ENCODE data around the gene DMD. TPM values are rescaled to one million over a fixed set of nuclear protein-coding genes. Genes with fewer than 3 reads are reported as not detected.

DMD gene
- total and polyA plus RNA-seq, 2 of the 8 experiments (the other 6 are each of a cell fraction or from before 2014, with no cell fraction given), result 4.8 to 7.4 TPM

GRCh38 chrX:32126997-32127396 is 1084.4 kb downstream of the DMD start:
- H4K20me1 ChIP-seq (replicated peaks in 1 of 2; ENCODE audit: control insufficient read depth in 1 of 2, insufficient read depth in 2 of 2, low read length in 2 of 2), result no peaks in the 10 kb centered on the region
- H3K56ac ChIP-seq (replicated peaks; ENCODE audit: insufficient read length, low read depth, low read length), result no peak overlapping the region
- H2BK5ac ChIP-seq (ENCODE audit: low read depth, low read length), result no peak overlapping the region
- H3K9me3 ChIP-seq (ENCODE audit: insufficient read depth in 2 of 2, low read depth in 1 of 2, low read length in 1 of 2), result no peaks in the 10 kb centered on the region
- no peak overlapping the region for H3K4ac ChIP-seq (replicated peaks; ENCODE audit: insufficient read length, low read depth, low read length)
- TF ChIP-seq SUZ12 (IDR thresholded peaks at IDR 0.05; ENCODE audit: low read length), result no peak
- no peak for TF ChIP-seq RFX5 (IDR thresholded peaks at IDR 0.05; ENCODE audit: borderline replicate concordance, low read depth, low read length)
- no peak for TF ChIP-seq CTCF (IDR thresholded peaks at IDR 0.05; ENCODE audit: control extremely low read depth in 1 of 3, insufficient read depth in 1 of 3, low read depth in 1 of 3, low read length in 3 of 3)
- TF ChIP-seq NANOG (IDR thresholded peaks at IDR 0.05; ENCODE audit: insufficient read depth, low read depth, low read length, poor library complexity, severe bottlenecking), result no peak
- no peak for TF ChIP-seq RXRA (IDR thresholded peaks at IDR 0.05; ENCODE audit: insufficient read depth, low read depth, low read length)
- no peak for TF ChIP-seq SP4 (IDR thresholded peaks at IDR 0.05; ENCODE audit: low read length)
- TF ChIP-seq TBP (IDR thresholded peaks at IDR 0.05; ENCODE audit: low read depth, low read length), result no peak
- TF ChIP-seq JUN (IDR thresholded peaks at IDR 0.05; ENCODE audit: low read depth, low read length), result no peak
- TF ChIP-seq POLR2AphosphoS5 (IDR thresholded peaks at IDR 0.05; ENCODE audit: low read depth, low read length), result no peak
- H4K91ac ChIP-seq (replicated peaks; ENCODE audit: insufficient read length, low read length), result no peak overlapping the region
- H4K8ac ChIP-seq (ENCODE audit: extremely low read depth, insufficient read depth, low read length), result no peak overlapping the region
- H3K79me2 ChIP-seq (ENCODE audit: control insufficient read depth in 1 of 2, insufficient read depth in 2 of 2, low read length in 2 of 2), result no peaks in the 10 kb centered on the region
- H2AK5ac ChIP-seq (ENCODE audit: low read depth, low read length), result no peak overlapping the region
- H2BK12ac ChIP-seq (ENCODE audit: low read depth, low read length), result no peak overlapping the region
- H3K9ac ChIP-seq (replicated peaks in 1 of 4; ENCODE audit: extremely low read depth in 1 of 4, low read depth in 3 of 4, low read length in 3 of 4), result no peak overlapping the region
- H2BK20ac ChIP-seq (ENCODE audit: low read length), result no peak overlapping the region
- no peak overlapping the region for H3K23ac ChIP-seq (ENCODE audit: insufficient read length)
- H3K23me2 ChIP-seq (ENCODE audit: low read depth, low read length), result no peaks in the 10 kb centered on the region
- H2AFZ ChIP-seq (ENCODE audit: low read length), result no peak overlapping the region
- no peaks in the 10 kb centered on the region for H3K36me3 ChIP-seq (ENCODE audit: control insufficient read depth in 2 of 4, insufficient read depth in 4 of 4, low read length in 3 of 4)
- no peaks in the 10 kb centered on the region for H3K27me3 ChIP-seq (replicated peaks in 1 of 4; ENCODE audit: control insufficient read depth in 3 of 4, extremely low read depth in 1 of 4, insufficient read depth in 3 of 4, low read length in 3 of 4)
- no peak overlapping the region for H4K5ac ChIP-seq (ENCODE audit: insufficient read length, low read depth, low read length)
- H3K27ac ChIP-seq (ENCODE audit: low read depth, low read length), result no peak overlapping the region
- H3K14ac ChIP-seq (ENCODE audit: insufficient read length), result no peak overlapping the region
- H3K4me1 ChIP-seq (replicated peaks in 1 of 4; ENCODE audit: control insufficient read depth in 3 of 4, insufficient read depth in 4 of 4, low read length in 3 of 4), result no peaks in the 10 kb centered on the region
- H3K4me2 ChIP-seq (ENCODE audit: insufficient read depth in 1 of 2, low read depth in 2 of 2, low read length in 2 of 2), result no peak overlapping the region
- WGBS, 2 experiments (ENCODE audit: extremely low coverage in 1 of 2, insufficient coverage in 1 of 2, insufficient read length in 1 of 2, insufficient replicate concordance in 2 of 2, low coverage in 1 of 2, low lambda C conversion rate in 2 of 2, missing lambda C conversion rate in 1 of 2), result 67% methylated on average over 1 of the region's 1 CpG; no CpG with 5 or more reads in 1 of the 2 experiments
- H2BK15ac ChIP-seq (ENCODE audit: low read length), result no peak overlapping the region
- H3K4me3 ChIP-seq (ENCODE audit: extremely low read depth in 1 of 4, insufficient read depth in 2 of 4, low read depth in 3 of 4, low read length in 4 of 4), result no peak overlapping the region
- no peak overlapping the region for H3K18ac ChIP-seq (ENCODE audit: extremely low read depth, low read length)
- no peak overlapping the region for H2BK120ac ChIP-seq (replicated peaks; ENCODE audit: low read depth, low read length)
- DNase-seq (ENCODE audit: low read depth in 1 of 2, low spot score in 2 of 2), result no peak
- ChIA-PET CTCF (ENCODE audit: partially characterized antibody) (interaction anchor here (1.7 kb wide), 1 partner anchor 10 kb away, joined by 4 read pairs; no protein-coding TSS in a partner anchor), POLR2A (ENCODE audit: partially characterized antibody) (no interaction called here)
- no peak for FAIRE-seq
- no peaks in the 10 kb centered on the region for H3K79me1 ChIP-seq (ENCODE audit: low read depth, low read length)

Measured in H1 (cell line).